ENCODE data around the gene WWOX. TPM values are rescaled to one million over a fixed set of nuclear protein-coding genes. Genes with fewer than 3 reads are reported as not detected.

The WWOX gene
- total RNA-seq, 2 donors from 2014 or later: 33.8 to 82.5 TPM

- Histone ChIP-seq H3K36me3 (no peaks in the 10 kb centered on the region), H3K9me3 (no peaks in the 10 kb centered on the region), H3K4me3 (no peak overlapping the region), H3K27me3 (replicated peaks; ENCODE audit: insufficient read depth) (no peaks in the 10 kb centered on the region), H3K27ac (no peak overlapping the region), H3K4me1 (ENCODE audit: control insufficient read depth in 1 of 2, low read depth in 2 of 2) (no peaks in the 10 kb centered on the region)
- ATAC-seq (ENCODE audit: insufficient number of reproducible peaks, low FRiP score, low read depth) (no peak), DNase-seq (ENCODE audit: low spot score) (no peak)
- no peak for TF ChIP-seq CTCF (IDR thresholded peaks at IDR 0.05)
These were observed 783.3 kb downstream of the WWOX start for GRCh38 chr16:78882751-78883150.

- ATAC-seq (ENCODE audit: insufficient number of reproducible peaks, low FRiP score, low read depth) (no peak), DNase-seq (ENCODE audit: low spot score) (no peak)
- H3K4me3 ChIP-seq: no peak overlapping the region
- H3K27ac ChIP-seq: no peak overlapping the region
- H3K27me3 ChIP-seq (replicated peaks; ENCODE audit: insufficient read depth): no peaks in the 10 kb centered on the region
- no peaks in the 10 kb centered on the region for H3K9me3 ChIP-seq
- H3K4me1 ChIP-seq (ENCODE audit: control insufficient read depth in 1 of 2, low read depth in 2 of 2): no peaks in the 10 kb centered on the region
- no peak for TF ChIP-seq CTCF (IDR thresholded peaks at IDR 0.05)
- no peaks in the 10 kb centered on the region for H3K36me3 ChIP-seq
These were observed 784.8 kb downstream of the WWOX start for GRCh38 chr16:78884204-78884603.

- no peak for TF ChIP-seq CTCF (IDR thresholded peaks at IDR 0.05)
- ATAC-seq (ENCODE audit: insufficient number of reproducible peaks, low FRiP score, low read depth) (no peak), DNase-seq (ENCODE audit: low spot score) (no peak)
- Histone ChIP-seq H3K4me3 (no peak overlapping the region), H3K4me1 (ENCODE audit: control insufficient read depth in 1 of 2, low read depth in 2 of 2) (no peaks in the 10 kb centered on the region), H3K36me3 (no peaks in the 10 kb centered on the region), H3K27ac (no peak overlapping the region), H3K9me3 (no peaks in the 10 kb centered on the region), H3K27me3 (replicated peaks; ENCODE audit: insufficient read depth) (no peaks in the 10 kb centered on the region)
These were observed 789.9 kb downstream of the WWOX start for GRCh38 chr16:78889346-78889745.

GRCh38 chr16:78890373-78890895 lies 791.0 kb downstream of the WWOX start:
- H3K27ac ChIP-seq: no peak overlapping the region
- H3K36me3 ChIP-seq: no peaks in the 10 kb centered on the region
- no peak for ATAC-seq (ENCODE audit: insufficient number of reproducible peaks, low FRiP score, low read depth)
- H3K4me1 ChIP-seq (ENCODE audit: control insufficient read depth in 1 of 2, low read depth in 2 of 2): no peaks in the 10 kb centered on the region
- no peak for DNase-seq (ENCODE audit: low spot score)
- no peak overlapping the region for H3K4me3 ChIP-seq
- no peaks in the 10 kb centered on the region for H3K27me3 ChIP-seq (replicated peaks; ENCODE audit: insufficient read depth)
- H3K9me3 ChIP-seq: no peaks in the 10 kb centered on the region
- no peak for TF ChIP-seq CTCF (IDR thresholded peaks at IDR 0.05)

- H3K9me3 ChIP-seq: no peaks in the 10 kb centered on the region
- no peaks in the 10 kb centered on the region for H3K27me3 ChIP-seq (replicated peaks; ENCODE audit: insufficient read depth)
- H3K27ac ChIP-seq: no peak overlapping the region
- DNase-seq (ENCODE audit: low spot score) (no peak), ATAC-seq (ENCODE audit: insufficient number of reproducible peaks, low FRiP score, low read depth) (no peak)
- no peaks in the 10 kb centered on the region for H3K36me3 ChIP-seq
- H3K4me1 ChIP-seq (ENCODE audit: control insufficient read depth in 1 of 2, low read depth in 2 of 2): no peaks in the 10 kb centered on the region
- no peak overlapping the region for H3K4me3 ChIP-seq
- TF ChIP-seq CTCF (IDR thresholded peaks at IDR 0.05): no peak
These were observed 793.7 kb downstream of the WWOX start for GRCh38 chr16:78892951-78893733.
